ENCODE data around the gene INO80. TPM values are rescaled to one million over a fixed set of nuclear protein-coding genes. Genes with fewer than 3 reads are reported as not detected.

The INO80 gene
- total and polyA plus RNA-seq, 2 donors (not counting 1 experiment from before 2014, with no cell fraction given), result 16.3 to 55.7 TPM

DNA sequence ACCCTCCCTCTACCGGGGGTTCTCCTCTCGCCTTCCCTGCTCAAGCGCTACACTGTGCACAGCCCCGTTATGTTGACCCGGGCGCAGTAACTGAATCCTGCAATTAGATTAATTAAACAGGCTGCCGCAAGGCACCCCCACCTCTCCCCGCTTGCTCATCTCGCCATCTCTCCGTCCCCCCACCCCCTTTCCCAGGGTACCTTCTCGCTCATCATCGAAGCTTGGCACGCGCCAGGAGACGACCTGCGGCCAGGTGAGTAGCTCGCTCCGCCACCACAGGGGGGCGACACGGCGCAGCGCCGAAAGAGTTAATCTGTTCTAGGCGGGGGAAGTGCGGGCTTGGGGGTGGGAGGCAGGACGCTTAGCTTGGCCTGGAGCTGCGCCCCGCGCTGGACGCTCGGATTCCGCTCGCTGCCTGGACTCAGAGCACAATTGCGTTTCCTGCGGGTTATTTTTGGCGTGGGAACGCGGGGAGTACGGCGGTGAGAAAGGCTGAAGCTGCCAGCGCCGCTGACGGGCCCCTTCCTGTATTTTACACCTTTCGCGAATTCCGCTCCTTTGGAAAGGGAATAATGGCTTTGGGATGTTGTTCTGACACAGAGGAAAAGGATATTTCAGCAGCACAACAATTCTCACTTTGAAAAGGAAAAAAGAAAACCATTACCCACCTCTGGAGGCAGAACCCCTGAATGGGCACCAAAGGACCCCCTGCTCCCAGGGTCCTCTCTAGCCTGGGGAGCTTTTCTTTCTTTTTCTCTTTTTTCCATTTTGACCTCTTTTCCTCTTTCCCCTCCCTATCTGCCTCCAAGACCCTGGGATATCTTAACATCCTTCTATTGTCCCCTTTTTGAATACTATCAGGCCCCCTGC, 185.4 kb downstream of the INO80 start:
- peak; percentile 65 for DNase-seq
- no peak overlapping the region for H3K27ac Mint-ChIP-seq
- no peak for ATAC-seq (ENCODE audit: low read depth)
- Histone ChIP-seq H3K9me3 (ENCODE audit: control extremely low read depth in 1 of 3, control insufficient read depth in 2 of 3, insufficient read depth in 1 of 3, low read length in 2 of 3) (peaks cover 0 to 22% (median 0%) of the 10 kb centered on the region in 3 donors), H2AFZ (ENCODE audit: insufficient read depth, low read depth, low read length, poor library complexity, severe bottlenecking) (no peak overlapping the region), H3K9ac (ENCODE audit: low read length) (peak overlapping the region; percentile 70), H3K4me2 (replicated peaks; ENCODE audit: low read depth, low read length, poor library complexity, severe bottlenecking) (peak overlapping the region; percentile 100), H3K79me2 (ENCODE audit: control insufficient read depth, insufficient read depth, low read length) (no peaks in the 10 kb centered on the region), H3K4me1 (ENCODE audit: control insufficient read depth in 2 of 2, insufficient read depth in 2 of 2, low read length in 2 of 2) (peaks cover 53 to 61% of the 10 kb centered on the region in 2 donors), H3K27ac (ENCODE audit: low read length in 2 of 2) (no peak overlapping the region), H4K20me1 (ENCODE audit: control insufficient read depth, insufficient read depth, low read length, poor library complexity, severe bottlenecking) (peaks cover 20% of the 10 kb centered on the region), H3K4me3 (ENCODE audit: control extremely low read depth in 1 of 5, extremely low read depth in 1 of 5, insufficient read depth in 1 of 5, low read depth in 2 of 5, low read length in 4 of 5) (peak overlapping the region in 3 of 5 experiments; percentile 18 to 60 (median 19)), H3K36me3 (replicated peaks in 1 of 2; ENCODE audit: control extremely low read depth in 1 of 2, control insufficient read depth in 1 of 2, extremely low read depth in 1 of 2, insufficient read depth in 2 of 2, low read length in 1 of 2) (no peaks in the 10 kb centered on the region), H3K27me3 (replicated peaks in 1 of 4; ENCODE audit: control extremely low read depth in 1 of 4, control insufficient read depth in 3 of 4, insufficient read depth in 4 of 4, low read length in 3 of 4) (peaks cover 0 to 76% (median 49%) of the 10 kb centered on the region in 4 experiments)
- intact Hi-C loops (cut with micrococcal nuclease), result no loop called here
- TF ChIP-seq, protein P1, sequence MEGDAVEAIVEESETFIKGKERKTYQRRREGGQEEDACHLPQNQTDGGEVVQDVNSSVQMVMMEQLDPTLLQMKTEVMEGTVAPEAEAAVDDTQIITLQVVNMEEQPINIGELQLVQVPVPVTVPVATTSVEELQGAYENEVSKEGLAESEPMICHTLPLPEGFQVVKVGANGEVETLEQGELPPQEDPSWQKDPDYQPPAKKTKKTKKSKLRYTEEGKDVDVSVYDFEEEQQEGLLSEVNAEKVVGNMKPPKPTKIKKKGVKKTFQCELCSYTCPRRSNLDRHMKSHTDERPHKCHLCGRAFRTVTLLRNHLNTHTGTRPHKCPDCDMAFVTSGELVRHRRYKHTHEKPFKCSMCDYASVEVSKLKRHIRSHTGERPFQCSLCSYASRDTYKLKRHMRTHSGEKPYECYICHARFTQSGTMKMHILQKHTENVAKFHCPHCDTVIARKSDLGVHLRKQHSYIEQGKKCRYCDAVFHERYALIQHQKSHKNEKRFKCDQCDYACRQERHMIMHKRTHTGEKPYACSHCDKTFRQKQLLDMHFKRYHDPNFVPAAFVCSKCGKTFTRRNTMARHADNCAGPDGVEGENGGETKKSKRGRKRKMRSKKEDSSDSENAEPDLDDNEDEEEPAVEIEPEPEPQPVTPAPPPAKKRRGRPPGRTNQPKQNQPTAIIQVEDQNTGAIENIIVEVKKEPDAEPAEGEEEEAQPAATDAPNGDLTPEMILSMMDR (IDR thresholded peaks at IDR 0.05), result peak; percentile 68
- TF ChIP-seq EZH2 (IDR thresholded peaks at IDR 0.05; ENCODE audit: borderline replicate concordance, insufficient read depth, low read depth, low read length, poor library complexity, severe bottlenecking), result no peak
- no peaks in the 10 kb centered on the region for H3K9me3 Mint-ChIP-seq (ENCODE audit: insufficient read depth)
- H3K4me3 Mint-ChIP-seq, result peak overlapping the region; percentile 84
- peaks cover 56% of the 10 kb centered on the region for H3K27me3 Mint-ChIP-seq
- H3K4me1 Mint-ChIP-seq, result peaks cover 44% of the 10 kb centered on the region
- POLR2A ChIA-PET, result interaction anchor here (0.7 kb wide), 2 partner anchors 12 to 22 kb away, joined by 3 read pairs; no protein-coding TSS in a partner anchor
- CTCF ChIA-PET, result interaction anchor here (0.6 to 10.7 kb wide), 10 partner anchors 9 to 1020 kb away, joined by 3 to 84 read pairs (median 4); partner anchors contain the start of gene CHAC1
- 2% methylated on average over 38 of the region's 46 CpGs for whole genome bisulfite sequencing (ENCODE audit: insufficient coverage)

Measured in B cell (primary cell).